Hippocampal formation (tissue), 2 donors: ENCODE measurements around the gene EVL.
"Not testable (repeated sequence)": the region's sequence is repeated elsewhere in the genome, so short reads cannot be mapped to it uniquely, and the experiment has no call there.

Source experiments
- DNase-seq, 2 donors: peaks; one replicate each; lab custom pipeline; 2025; lab: John Stamatoyannopoulos, UW

Gene EVL

GRCh38 chr14:100065111-100065871, at the start of gene EVL:
TSS of gene EVL (plus strand) at chr14:100065422. CDS start at chr14:100065501, 79 bp downstream.
- no peak for DNase-seq

GRCh38 chr14:100017553-100017952, 47.7 kb upstream of the EVL start:
- DNase-seq, result no peak

- DNase-seq, result no peak
Observed at GRCh38 chr14:100018054-100018453, 47.2 kb upstream of the EVL start.

GRCh38 chr14:100018482-100018881, 46.7 kb upstream of the EVL start:
- DNase-seq, result no peak

- DNase-seq, result peak in 1 of 2 donors; percentile 13
Observed at GRCh38 chr14:100019156-100019744, 46.0 kb upstream of the EVL start.

GRCh38 chr14:100020629-100021028, 44.6 kb upstream of the EVL start:
- DNase-seq, result no peak

GRCh38 chr14:100022772-100023451, 42.3 kb upstream of the EVL start:
- DNase-seq, result no peak

- no peak for DNase-seq
Observed at GRCh38 chr14:100025111-100025510, 40.1 kb upstream of the EVL start.

GRCh38 chr14:100027771-100028490, 37.3 kb upstream of the EVL start:
- DNase-seq, result no peak

GRCh38 chr14:100028990-100029677, 36.1 kb upstream of the EVL start:
- DNase-seq, result no peak

GRCh38 chr14:100030006-100030405, 35.2 kb upstream of the EVL start:
- DNase-seq, result not testable (repeated sequence)

- no peak for DNase-seq
Observed at GRCh38 chr14:100030452-100031153, 34.6 kb upstream of the EVL start.

- DNase-seq, result peak in 1 of 2 donors; percentile 7
Observed at GRCh38 chr14:100031506-100032281, 33.5 kb upstream of the EVL start.

GRCh38 chr14:100032738-100033137, 32.5 kb upstream of the EVL start:
- DNase-seq, result no peak

- no peak for DNase-seq
Observed at GRCh38 chr14:100033347-100034075, 31.7 kb upstream of the EVL start.

- DNase-seq, result no peak
Observed at GRCh38 chr14:100034468-100034867, 30.8 kb upstream of the EVL start.

- DNase-seq, result no peak
Observed at GRCh38 chr14:100034961-100035500, 30.2 kb upstream of the EVL start.

GRCh38 chr14:100035700-100036099, 29.5 kb upstream of the EVL start:
- no peak for DNase-seq

- no peak for DNase-seq
Observed at GRCh38 chr14:100037353-100037752, 27.9 kb upstream of the EVL start.
